Spleen (tissue), 11 donors: ENCODE data around the gene EVA1A. TPM values are rescaled to one million over a fixed set of nuclear protein-coding genes. Genes with fewer than 3 reads are reported as not detected.

Experiments used
- DNase-seq: peaks from one replicate; pipeline ENCODE4 v3.0.0-alpha.2; 2020
- H3K27ac ChIP-seq, 8 donors: fragments of 200-600 bp; sonication (generic) in 7 of 8; 1 replicate in 4 of 8; 2 replicates in 4 of 8; pipeline versions ENCODE4 v1.5.0 to v1.8.0; 2016 to 2021; ENCODE audit warnings: inconsistent platforms in 4 of 8, mild to moderate bottlenecking in 4 of 8, moderate library complexity in 1 of 8
- H3K27me3 ChIP-seq, 7 donors: fragments of 200-600 bp; sonication (generic) in 6 of 7; replicated peaks in 1 of 7; 1 replicate in 4 of 7; 2 replicates in 3 of 7; pipeline versions ENCODE4 v1.5.0 to v1.8.0; 2016 to 2021; ENCODE audit warnings: inconsistent platforms in 3 of 7, mild to moderate bottlenecking in 1 of 7
- H3K36me3 ChIP-seq, 6 donors: fragments of 200-600 bp; sonication (generic) in 5 of 6; 1 replicate in 4 of 6; 2 replicates in 2 of 6; pipeline versions ENCODE4 v1.5.0 to v1.8.0; 2016 to 2021; ENCODE audit warnings: inconsistent platforms in 2 of 6
- H3K4me1 ChIP-seq, 6 donors: fragments of 200-600 bp; sonication (generic) in 5 of 6; 1 replicate in 3 of 6; 2 replicates in 3 of 6; pipeline versions ENCODE4 v1.5.0 to v1.8.0; 2016 to 2021; ENCODE audit warnings: inconsistent platforms in 3 of 6
- H3K4me3 ChIP-seq, 8 donors: fragments of 200-600 bp; sonication (generic) in 7 of 8; 1 replicate in 4 of 8; 2 replicates in 4 of 8; pipeline versions ENCODE4 v1.5.0 to v1.8.0; 2016 to 2021; ENCODE audit warnings: inconsistent platforms in 4 of 8, mild to moderate bottlenecking in 4 of 8, moderate library complexity in 2 of 8
- H3K9me3 ChIP-seq, 8 donors: fragments of 200-600 bp; sonication (generic) in 7 of 8; 1 replicate in 4 of 8; 2 replicates in 4 of 8; pipeline versions ENCODE4 v1.5.0 to v1.8.0; 2016 to 2021; ENCODE audit warnings: inconsistent platforms in 4 of 8
- CTCF ChIP-seq, 11 experiments: fragments of 200-600 bp in 7 of 11; fragments of 450-650 bp in 4 of 11; sonication (generic) in 4 of 11; IDR thresholded peaks in 8 of 11; conservative IDR thresholded peaks in 3 of 11; 1 replicate in 7 of 11; 2 replicates in 4 of 11; pipeline versions ENCODE4 v1.4.0 to v1.8.0; 2016 to 2021; ENCODE audit warnings: antibody characterized with exemption in 11 of 11, inconsistent platforms in 4 of 11, mild to moderate bottlenecking in 1 of 11
- POLR2A ChIP-seq, 3 donors: fragments of 450-650 bp; IDR thresholded peaks; one replicate each; pipeline ENCODE4 v1.5.1; 2017; ENCODE audit warnings: antibody characterized with exemption in 3 of 3, mild to moderate bottlenecking in 1 of 3
- POLR2AphosphoS5 ChIP-seq, 3 donors: sonication (generic); formaldehyde crosslinking; IDR thresholded peaks; one replicate each; pipeline ENCODE4 v1.5.1; 2017; ENCODE audit warnings: antibody characterized with exemption in 3 of 3
- WGBS, 5 donors: extraction: QIAGEN DNeasy Blood & Tissue Kit in 3 of 5; methylation state at CpG; one replicate each; pipeline versions ENCODE4 v1.1.5 to v1.1.7; 2013 to 2018; 5-methylcytosine and 5-hydroxymethylcytosine counted together
- intact Hi-C: fragments of 100-400 bp; cut with DNase I; formaldehyde crosslinking; loops from one replicate; pipeline ENCODE4 v1.15.0; 2023; ENCODE audit warnings: low total_unique reads
- polyA plus RNA-seq, 3 donors: library from polyadenylated mRNA; stranded (reverse); fragments of 200-250 nt; gene quantifications; one replicate each; pipeline ENCODE4 v1.2.1, GENCODE V29; 2013
- total RNA-seq, 7 donors: library from RNA; depleted of rRNA in 3 of 7; stranded (reverse); fragments of >200 nt in 3 of 7; fragmentation: NEBNext Ultra II Directional in 4 of 7; extraction: Animal tissue kit (Norgen Biotek cat#: 25700) in 4 of 7; gene quantifications; one replicate each; pipeline versions ENCODE4 v1.1.0 to v1.2.1, GENCODE V29; 2016 to 2021
- donor health status: healthy with polysubstance abuse.
- donor health status: DM: no; HTN: no; CAD: no; lungs with moderate emphysema.
- donor health status: DM: no; HTN: no; CAD: no.
- donor health status: Bipolar disorder and iron deficiency.
- donor health status: healthy.
- donor health status: DM: no; HTN: no; CAD: no.
- donor health status: DM: yes; HTN: yes; CAD: no.

The EVA1A gene
- total and polyA plus RNA-seq, 10 donors = 6.2 to 30.3 (median 14.4) TPM

GRCh38 chr2:75521225-75521872, 39.4 kb downstream of the EVA1A start:
- H3K4me3 ChIP-seq = no peak overlapping the region
- H3K27ac ChIP-seq = no peak overlapping the region
- H3K36me3 ChIP-seq = no peaks in the 10 kb centered on the region
- WGBS, 5 donors = 90 to 96% (median 91%) methylated on average over 3 of the region's 3 CpGs
- H3K4me1 ChIP-seq = no peaks in the 10 kb centered on the region
- intact Hi-C loops = no loop called here
- TF ChIP-seq POLR2AphosphoS5 (IDR thresholded peaks at IDR 0.05) (no peak), POLR2A (IDR thresholded peaks at IDR 0.05) (no peak), CTCF (IDR thresholded peaks at IDR 0.05 in 8 of 11, conservative IDR thresholded peaks at IDR 0.05 in 3 of 11) (no peak)
- no peaks in the 10 kb centered on the region for H3K9me3 ChIP-seq
- DNase-seq = no peak
- H3K27me3 ChIP-seq = no peaks in the 10 kb centered on the region

GRCh38 chr2:75519843-75520242, 40.9 kb downstream of the EVA1A start:
- H3K27me3 ChIP-seq = no peaks in the 10 kb centered on the region
- H3K9me3 ChIP-seq = no peaks in the 10 kb centered on the region
- H3K36me3 ChIP-seq = no peaks in the 10 kb centered on the region
- DNase-seq = no peak
- no peak overlapping the region for H3K4me3 ChIP-seq
- H3K27ac ChIP-seq = no peak overlapping the region
- H3K4me1 ChIP-seq = no peaks in the 10 kb centered on the region
- no peak for TF ChIP-seq POLR2A (IDR thresholded peaks at IDR 0.05)
- intact Hi-C loops = no loop called here

- no peak for DNase-seq
- Histone ChIP-seq H3K4me3 (no peak overlapping the region), H3K36me3 (no peaks in the 10 kb centered on the region), H3K27me3 (no peaks in the 10 kb centered on the region), H3K27ac (no peak overlapping the region), H3K9me3 (peaks cover 0 to under 1% (median 0%) of the 10 kb centered on the region in 8 donors), H3K4me1 (no peaks in the 10 kb centered on the region)
- no peak for TF ChIP-seq POLR2A (IDR thresholded peaks at IDR 0.05)
- no peak for TF ChIP-seq POLR2AphosphoS5 (IDR thresholded peaks at IDR 0.05)
- TF ChIP-seq CTCF (IDR thresholded peaks at IDR 0.05 in 8 of 11, conservative IDR thresholded peaks at IDR 0.05 in 3 of 11) = no peak
- intact Hi-C loops = no loop called here
- 86 to 95% (median 87%) methylated on average over 9 to 10 of the region's 10 CpGs for WGBS, 5 donors
Observed at GRCh38 chr2:75518638-75519465, 41.9 kb downstream of the EVA1A start.

- no peaks in the 10 kb centered on the region for H3K27me3 ChIP-seq
- no peak overlapping the region for H3K4me3 ChIP-seq
- WGBS, 5 donors = 76 to 90% (median 83%) methylated on average over 5 to 6 of the region's 6 CpGs
- peaks cover 0 to 12% (median 5%) of the 10 kb centered on the region in 8 donors for H3K9me3 ChIP-seq
- TF ChIP-seq POLR2AphosphoS5 (IDR thresholded peaks at IDR 0.05) (no peak), POLR2A (IDR thresholded peaks at IDR 0.05) (no peak), CTCF (IDR thresholded peaks at IDR 0.05 in 8 of 11, conservative IDR thresholded peaks at IDR 0.05 in 3 of 11) (no peak)
- no peaks in the 10 kb centered on the region for H3K36me3 ChIP-seq
- no peak for DNase-seq
- no peaks in the 10 kb centered on the region for H3K4me1 ChIP-seq
- peak overlapping the region in 2 of 8 donors; percentile 37 to 60 for H3K27ac ChIP-seq
- intact Hi-C loops = no loop called here
Observed at GRCh38 chr2:75517547-75518230, 43.0 kb downstream of the EVA1A start.
